Right lobe of liver (tissue), 6 donors: ENCODE data around the gene GNB1L. TPM values are rescaled to one million over a fixed set of nuclear protein-coding genes. Genes with fewer than 3 reads are reported as not detected.
A peak's percentile ranks its signal among the peaks of the same experiment; 100 is the strongest.
"Not testable (repeated sequence)": the region's sequence is repeated elsewhere in the genome, so short reads cannot be mapped to it uniquely, and the experiment has no call there.

Source experiments
- ATAC-seq, 4 donors: fragments of 200-7000 bp; cut with Tn5 transposase; one replicate each; pipeline ENCODE4 v1.9.1; 2020; ENCODE audit warnings: mild to moderate bottlenecking in 4 of 4, moderate library complexity in 4 of 4
- DNase-seq, 3 donors: peaks; one replicate each; pipeline ENCODE4 v3.0.0-alpha.2; 2020
- H3K27ac ChIP-seq, 3 donors: fragments of 200-600 bp; one replicate each; pipeline ENCODE4 v1.8.0; 2022
- H3K27me3 ChIP-seq, 2 donors: fragments of 200-600 bp; one replicate each; pipeline ENCODE4 v1.8.0; 2022
- H3K36me3 ChIP-seq, 4 donors: fragments of 200-600 bp; sonication (generic) in 1 of 4; one replicate each; pipeline versions ENCODE4 v1.5.1 to v1.8.0; 2017 to 2022; ENCODE audit warnings: control low read depth in 1 of 4
- H3K4me1 ChIP-seq, 4 donors: fragments of 200-600 bp; sonication (generic) in 1 of 4; one replicate each; pipeline versions ENCODE4 v1.5.1 to v1.8.0; 2017 to 2022; ENCODE audit warnings: control low read depth in 1 of 4
- H3K4me3 ChIP-seq, 3 donors: fragments of 200-600 bp; one replicate each; pipeline ENCODE4 v1.8.0; 2022
- H3K9me3 ChIP-seq, 4 donors: fragments of 200-600 bp; sonication (generic) in 1 of 4; one replicate each; pipeline versions ENCODE4 v1.5.1 to v1.8.0; 2017 to 2022; ENCODE audit warnings: control low read depth in 1 of 4
- CTCF ChIP-seq, 4 donors: fragments of 200-600 bp in 3 of 4; fragments of 450-650 bp in 1 of 4; IDR thresholded peaks; one replicate each; pipeline versions ENCODE4 v1.5.1 to v1.8.0; 2016 to 2022; ENCODE audit warnings: antibody characterized with exemption in 4 of 4, mild to moderate bottlenecking in 2 of 4
- POLR2A ChIP-seq: fragments of 450-650 bp; IDR thresholded peaks from one replicate; pipeline ENCODE4 v1.6.1; 2017; ENCODE audit warnings: antibody characterized with exemption, mild to moderate bottlenecking
- WGBS: methylation state at CpG from one replicate; pipeline ENCODE4 v1.1.6; 2018; ENCODE audit warnings: low coverage, low lambda C conversion rate; ENCODE audit not compliant: insufficient coverage; ENCODE audit errors: missing lambda C conversion rate; 5-methylcytosine and 5-hydroxymethylcytosine counted together
- intact Hi-C, 2 donors: fragments of 100-400 bp; cut with DNase I; formaldehyde crosslinking; loops; one replicate each; pipeline versions ENCODE4 v1.11.2 to v1.14.1; 2022
- total RNA-seq, 6 experiments: library from RNA; depleted of rRNA in 2 of 6; stranded (reverse); fragments of >200 nt in 2 of 6; fragmentation: NEBNext Ultra II Directional in 3 of 6; extraction: Animal tissue kit (Norgen Biotek cat#: 25700) in 3 of 6; gene quantifications; one replicate each; pipeline versions ENCODE4 v1.1.0 to v1.2.4, GENCODE V29; 2016 to 2023
- donor health status: DM: no; HTN: yes; CAD: no.
- donor health status: DM: no; HTN: no; CAD: no.
- donor health status: DM: no; HTN: no; CAD: no.
- donor health status: DM: no; HTN: yes; CAD: no.
- donor health status: DM: no; HTN: yes; CAD: no.

The GNB1L gene
- total RNA-seq, 6 experiments from 2014 or later: 1.4 to 3.2 (median 2.7) TPM

GRCh38 chr22:19793161-19793560 lies 61.5 kb downstream of the GNB1L start:
- H3K4me3 ChIP-seq: no peak overlapping the region
- no peaks in the 10 kb centered on the region for H3K4me1 ChIP-seq
- WGBS: 54% methylated on average over 2 of the region's 2 CpGs

GRCh38 chr22:19792383-19792896 lies 62.2 kb downstream of the GNB1L start:
- WGBS: 97% methylated on average over 7 of the region's 13 CpGs
- H3K4me3 ChIP-seq, H3K36me3 ChIP-seq, intact Hi-C loops, H3K4me1 ChIP-seq, H3K27ac ChIP-seq, ATAC-seq, H3K9me3 ChIP-seq, H3K27me3 ChIP-seq: not testable (repeated sequence)
- DNase-seq: peak in 1 of 3 donors; percentile 1

More at GRCh38 chr22:19793161-19793560, 61.5 kb downstream of the GNB1L start:
- no peaks in the 10 kb centered on the region for H3K36me3 ChIP-seq
- DNase-seq (no peak), ATAC-seq (no peak)
- intact Hi-C loops: no loop called here
- no peak overlapping the region for H3K27ac ChIP-seq
- no peaks in the 10 kb centered on the region for H3K27me3 ChIP-seq
- no peak for TF ChIP-seq POLR2A
- TF ChIP-seq CTCF (IDR thresholded peaks at IDR 0.05): no peak
- H3K9me3 ChIP-seq: no peaks in the 10 kb centered on the region

- Histone ChIP-seq H3K27ac (no peak overlapping the region), H3K4me3 (no peak overlapping the region), H3K36me3 (no peaks in the 10 kb centered on the region), H3K27me3 (no peaks in the 10 kb centered on the region), H3K9me3 (no peaks in the 10 kb centered on the region), H3K4me1 (no peaks in the 10 kb centered on the region)
- DNase-seq: no peak
- TF ChIP-seq CTCF (IDR thresholded peaks at IDR 0.05) (no peak), POLR2A (no peak)
- ATAC-seq: no peak
- intact Hi-C loops: no loop called here
Observed at GRCh38 chr22:19791894-19792293, 62.8 kb downstream of the GNB1L start.

DNA sequence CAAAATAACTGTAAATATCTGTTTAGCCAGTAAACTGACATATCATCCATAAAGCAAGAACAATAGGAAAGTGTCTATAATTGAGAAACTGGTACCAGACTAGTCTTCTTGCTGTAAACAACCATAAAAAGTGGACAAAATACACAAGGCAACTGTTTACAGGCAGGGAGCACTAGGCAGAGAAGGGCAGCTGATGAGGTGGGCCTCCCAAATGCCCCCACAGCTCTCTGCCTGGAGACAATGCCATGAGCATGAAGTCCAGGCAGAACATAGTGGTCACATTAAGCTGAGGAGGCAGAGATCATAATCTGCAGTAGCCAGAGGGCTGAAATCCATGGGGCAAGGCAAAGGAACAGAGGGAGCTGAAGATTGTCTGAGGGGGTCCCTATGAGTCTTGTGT lies 63.4 kb downstream of the GNB1L start:
- Histone ChIP-seq H3K36me3 (no peaks in the 10 kb centered on the region), H3K9me3 (no peaks in the 10 kb centered on the region), H3K27ac (no peak overlapping the region), H3K4me3 (no peak overlapping the region), H3K27me3 (no peaks in the 10 kb centered on the region), H3K4me1 (no peaks in the 10 kb centered on the region)
- intact Hi-C loops: no loop called here
- ATAC-seq (no peak), DNase-seq (peak in 1 of 3 donors; percentile 7)
- no peak for TF ChIP-seq CTCF (IDR thresholded peaks at IDR 0.05)
- no peak for TF ChIP-seq POLR2A

- Histone ChIP-seq H3K27ac (no peak overlapping the region), H3K4me1 (no peaks in the 10 kb centered on the region), H3K9me3 (no peaks in the 10 kb centered on the region), H3K4me3 (no peak overlapping the region), H3K27me3 (no peaks in the 10 kb centered on the region), H3K36me3 (no peaks in the 10 kb centered on the region)
- TF ChIP-seq POLR2A: no peak
- no peak for TF ChIP-seq CTCF (IDR thresholded peaks at IDR 0.05)
- ATAC-seq (no peak), DNase-seq (peak in 1 of 3 donors; percentile 5)
- intact Hi-C loops: loop anchor here in 1 of 2 donors (10.0 kb wide), 1 partner anchor 105 kb away; no protein-coding TSS in a partner anchor
- 85% methylated on average over 6 of the region's 6 CpGs for WGBS
Observed at GRCh38 chr22:19789828-19790227, 64.8 kb downstream of the GNB1L start.
